Subcutaneous adipose tissue (tissue), 4 donors: ENCODE data around the gene LRRC8C. TPM values are rescaled to one million over a fixed set of nuclear protein-coding genes. Genes with fewer than 3 reads are reported as not detected.

Source experiments
- CTCF ChIP-seq: fragments of 450-650 bp; IDR thresholded peaks from one replicate; pipeline ENCODE4 v1.5.1; 2016; ENCODE audit warnings: low read depth, mild to moderate bottlenecking, control low read depth, antibody characterized with exemption, moderate library complexity
- total RNA-seq, 4 donors: library from RNA; depleted of rRNA; stranded (reverse); fragments of >200 nt; gene quantifications; one replicate each; pipeline ENCODE4 v1.1.0, GENCODE V29; 2016

LRRC8C gene
- total RNA-seq, 4 donors from 2014 or later = 11.7 to 47.8 (median 22.1) TPM

- no peak for TF ChIP-seq CTCF
Measured at GRCh38 chr1:89594096-89594740, 38.7 kb upstream of the LRRC8C start.

GRCh38 chr1:89596698-89597097, 36.2 kb upstream of the LRRC8C start:
- no peak for TF ChIP-seq CTCF

DNA sequence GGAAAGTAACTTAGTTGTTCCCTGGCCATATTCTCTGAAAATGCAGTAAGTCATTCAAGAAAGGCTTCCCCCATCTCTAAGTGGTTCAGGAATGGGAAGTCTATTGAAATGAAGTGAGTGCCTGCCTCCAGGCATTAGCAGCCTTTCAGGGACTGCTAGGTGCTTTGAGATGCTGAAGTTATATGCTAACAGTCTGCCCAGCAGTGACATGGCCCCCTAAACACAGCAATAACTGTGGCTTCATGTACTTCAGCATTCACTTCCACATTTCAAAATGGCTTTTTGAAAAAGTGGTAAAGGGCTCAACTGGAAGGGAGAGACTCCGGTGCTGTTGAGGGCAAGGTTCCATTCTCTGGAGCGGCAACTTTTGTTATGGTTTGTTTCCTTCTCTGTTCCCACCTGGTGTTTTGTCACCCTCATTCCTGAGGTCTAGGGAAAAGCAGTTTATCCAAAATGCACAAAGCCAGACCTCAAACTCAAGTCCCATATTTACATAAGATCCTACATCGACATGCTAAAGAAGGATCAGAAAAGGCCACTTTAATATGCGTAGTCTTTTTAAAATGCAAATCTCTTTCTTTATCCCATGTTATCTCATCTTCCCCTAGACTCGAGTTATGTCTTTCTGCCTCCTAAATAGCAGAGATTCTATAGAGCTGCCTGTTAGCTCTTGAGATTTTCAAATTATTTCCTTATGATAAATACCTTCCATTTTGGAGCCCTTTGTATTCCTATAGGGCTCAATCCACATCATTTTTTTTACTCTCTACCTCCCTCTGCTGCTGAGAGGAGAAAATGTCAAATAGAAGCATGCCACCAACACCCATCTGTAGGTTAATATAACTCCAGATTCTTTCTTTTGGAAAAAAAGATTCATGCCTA, 34.2 kb upstream of the LRRC8C start:
- TF ChIP-seq CTCF = no peak

- TF ChIP-seq CTCF = no peak
Measured at GRCh38 chr1:89599332-89599630, 33.6 kb upstream of the LRRC8C start.

DNA sequence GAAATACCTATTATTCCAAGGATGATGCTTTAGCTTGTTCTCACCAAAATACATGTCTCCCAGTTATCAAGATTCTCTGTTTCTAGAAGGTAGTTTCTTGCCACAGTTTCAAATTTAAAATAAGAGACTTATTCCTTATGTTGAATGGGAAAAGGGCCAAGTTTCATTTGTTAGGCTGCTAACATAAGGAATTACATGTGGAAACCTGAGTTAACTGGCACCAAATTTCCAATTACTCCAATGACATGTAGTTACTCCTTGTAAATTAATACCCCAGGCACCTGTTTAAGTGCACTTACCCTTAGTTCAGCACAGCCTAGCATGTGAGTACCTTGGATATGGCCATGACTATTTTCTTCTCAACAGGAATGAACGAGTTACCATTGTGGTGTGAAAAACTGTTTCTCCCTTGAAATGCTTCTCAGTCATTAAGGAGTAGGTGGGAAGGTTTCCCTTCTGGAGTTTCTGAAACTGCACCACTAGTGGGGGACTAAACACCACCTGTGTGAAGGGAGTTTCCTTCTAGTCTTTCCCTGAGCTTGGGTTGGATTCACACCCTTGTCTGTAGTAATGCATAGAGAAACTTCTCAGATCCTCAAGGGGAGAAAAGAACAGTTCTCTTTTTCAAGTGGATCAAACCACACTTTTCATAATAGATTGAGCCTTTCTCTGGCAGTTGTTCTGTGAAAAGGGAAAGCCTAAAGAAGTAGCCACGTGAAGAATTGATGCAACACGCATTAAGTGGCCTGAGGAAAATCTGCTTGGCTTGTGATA, 32.3 kb upstream of the LRRC8C start:
- no peak for TF ChIP-seq CTCF

GRCh38 chr1:89602871-89603404, 30.0 kb upstream of the LRRC8C start:
- no peak for TF ChIP-seq CTCF
